Measurements from ENCODE around the gene IDS.

Gene IDS

DNA sequence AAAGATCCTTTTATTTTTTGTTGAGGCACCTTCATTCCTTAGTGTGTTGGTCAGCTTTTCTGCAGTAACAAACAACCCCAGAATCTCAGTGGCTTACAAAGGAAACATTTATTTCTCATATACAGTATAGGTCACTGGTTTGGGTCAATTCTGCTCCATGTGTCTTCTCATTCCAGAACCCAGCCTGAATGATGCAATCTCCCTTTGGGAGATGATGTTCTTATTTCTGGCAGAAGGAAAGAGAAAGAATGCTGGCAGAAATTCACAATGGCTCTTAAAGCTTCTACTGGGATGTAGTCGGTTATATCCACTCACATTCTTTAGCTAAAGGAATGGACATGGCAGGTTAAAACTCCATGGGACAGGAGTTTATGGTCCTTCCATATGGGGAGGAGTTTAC lies 42.3 kb downstream of the IDS start:
- no peak for DNase-seq (ENCODE audit: low spot score)

- DNase-seq (ENCODE audit: low spot score), result no peak
Measured at GRCh38 chrX:149461746-149462145, 43.4 kb downstream of the IDS start.

DNA sequence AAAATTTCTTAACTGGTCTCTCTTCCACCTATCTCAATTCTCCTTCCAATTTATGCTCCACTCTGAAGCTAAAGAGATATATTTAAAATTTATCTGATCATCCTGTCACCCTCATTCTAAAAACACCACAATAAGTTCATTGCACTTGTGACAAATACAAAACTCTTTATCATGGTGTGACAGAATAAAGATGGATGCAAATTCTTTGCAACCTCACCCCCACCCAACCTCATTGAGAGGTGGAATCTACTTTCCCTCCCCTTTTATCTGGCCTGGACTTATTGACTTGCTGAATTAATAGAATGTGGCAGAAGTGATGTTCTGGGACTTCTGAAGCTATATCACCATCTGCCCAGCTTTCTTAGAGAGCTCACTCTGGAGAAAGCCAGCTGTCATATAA lies 46.5 kb downstream of the IDS start:
- DNase-seq (ENCODE audit: low spot score), result no peak

DNA sequence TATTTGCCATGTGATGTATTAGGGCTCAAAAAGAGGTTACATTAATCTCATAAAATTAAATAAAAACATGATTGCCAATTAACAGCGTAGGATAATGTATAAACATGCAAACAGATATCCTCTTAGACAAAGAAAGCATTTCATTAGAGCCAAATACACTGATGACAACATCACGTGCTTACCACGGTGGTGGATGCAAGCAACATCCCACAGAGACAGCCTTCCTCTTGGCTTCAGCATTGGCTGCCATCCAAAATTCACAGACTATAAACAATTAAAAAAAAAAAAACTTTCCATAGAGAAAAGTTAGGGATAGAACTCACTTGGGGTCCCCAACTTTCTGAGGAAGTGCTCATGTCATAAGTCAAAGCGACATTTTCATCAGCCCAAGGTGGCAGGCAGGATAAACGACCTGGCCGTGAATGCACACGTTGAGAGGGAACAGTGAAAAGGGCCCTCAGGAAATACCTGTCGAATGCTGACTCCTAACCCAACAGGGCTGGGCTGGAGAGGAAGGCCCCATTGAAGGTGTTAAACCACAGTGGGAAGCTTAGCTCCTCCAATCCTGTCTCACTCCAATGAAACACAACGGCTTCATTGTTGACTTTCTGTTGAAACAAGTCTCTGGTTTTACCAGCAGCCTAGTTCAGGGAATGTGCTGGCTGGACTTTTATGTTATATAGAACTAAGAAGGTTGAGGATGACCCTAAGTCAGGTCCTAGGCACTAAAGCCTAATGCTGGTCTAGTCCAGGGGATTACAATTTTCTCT lies 48.4 kb downstream of the IDS start:
- DNase-seq (ENCODE audit: low spot score), result no peak

- DNase-seq (ENCODE audit: low spot score), result no peak
Measured at GRCh38 chrX:149455934-149456333, 49.2 kb downstream of the IDS start.

DNA sequence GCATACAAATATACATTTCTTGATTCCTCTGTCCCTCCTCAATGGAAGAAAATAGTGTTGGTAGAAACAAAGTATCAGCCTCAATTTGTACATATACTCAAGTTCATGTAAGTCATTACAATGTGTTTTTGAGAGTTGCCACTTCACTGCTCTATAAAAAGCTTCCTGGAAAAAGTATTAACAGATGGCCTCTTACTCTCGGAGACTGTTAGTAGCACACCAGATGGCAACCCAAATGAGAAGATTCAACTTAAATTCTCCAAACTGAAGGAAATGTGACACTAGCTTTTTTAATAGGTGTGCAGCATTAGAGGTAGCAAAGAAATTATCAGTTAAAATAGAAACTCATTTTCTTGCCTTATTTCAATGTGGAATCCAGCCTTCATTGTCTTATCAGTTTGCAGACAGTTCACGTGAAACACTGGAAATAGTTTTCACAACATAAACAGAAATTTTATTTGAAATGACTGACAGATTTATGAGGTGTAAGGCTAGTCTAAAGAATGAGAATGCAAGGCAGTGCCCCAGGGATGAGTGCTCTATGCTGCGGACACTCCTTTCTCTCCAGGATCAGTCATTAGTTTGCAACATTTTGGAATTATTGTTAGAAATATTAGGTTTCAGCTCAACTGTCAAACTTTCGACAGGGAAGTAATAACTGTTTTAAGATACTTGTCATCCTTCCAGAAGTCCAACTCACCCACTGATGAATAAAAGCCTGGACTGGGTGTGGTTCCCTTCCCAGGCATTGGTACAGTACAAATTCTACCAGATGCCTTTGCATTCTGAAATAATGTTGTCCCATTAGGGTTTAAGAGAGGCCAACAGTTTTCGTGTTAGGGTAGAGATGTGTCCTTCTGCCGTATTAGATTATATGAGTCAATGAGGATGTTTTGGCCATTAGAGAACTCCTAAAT lies 50.9 kb downstream of the IDS start:
- DNase-seq (ENCODE audit: low spot score), result no peak

DNA sequence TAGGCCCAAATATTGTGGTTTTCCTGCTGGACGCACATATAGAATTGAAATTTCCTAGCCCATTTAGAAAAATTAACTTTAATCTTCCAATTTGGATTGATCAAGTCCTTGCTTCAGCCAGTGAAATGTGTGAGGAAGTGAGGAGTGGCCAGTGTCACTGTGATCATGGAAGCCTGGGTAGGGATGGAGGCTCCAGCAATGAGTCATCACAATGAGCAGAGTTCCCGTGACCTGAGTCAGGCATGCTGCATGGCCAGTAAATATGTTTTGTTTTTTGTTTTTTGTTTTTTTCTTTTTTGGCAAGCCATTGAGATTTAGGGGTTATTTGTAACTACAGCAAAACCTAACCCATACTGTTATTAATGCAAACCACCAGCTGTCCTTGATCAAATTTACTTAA lies 52.1 kb downstream of the IDS start:
- no peak for DNase-seq (ENCODE audit: low spot score)

DNA sequence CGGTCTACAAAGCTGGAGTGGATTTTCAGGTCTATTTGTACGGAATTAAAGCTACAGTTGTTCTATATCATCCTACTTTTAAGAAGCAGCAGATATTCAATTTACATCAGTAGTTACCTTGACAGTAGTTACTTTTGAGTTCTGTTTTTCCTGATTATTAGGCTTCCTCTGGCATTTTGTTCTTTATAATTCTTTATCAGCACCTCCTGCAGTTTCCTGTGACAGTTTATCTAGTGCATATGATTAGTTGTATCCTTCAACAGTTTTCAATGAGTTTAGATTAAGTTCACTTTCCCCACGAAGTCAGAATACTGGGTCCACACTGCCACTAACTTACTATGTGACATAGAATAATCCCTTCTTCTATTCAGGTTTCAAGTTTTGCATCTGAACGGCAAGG lies 71.7 kb downstream of the IDS start:
- DNase-seq (ENCODE audit: low spot score), result no peak

GRCh38 chrX:149433051-149433450 lies 72.1 kb downstream of the IDS start:
- no peak for DNase-seq (ENCODE audit: low spot score)

All from SK-N-DZ (cell line).